CD4-positive, alpha-beta T cell (primary cell): ENCODE data around the gene STMND1. TPM values are rescaled to one million over a fixed set of nuclear protein-coding genes. Genes with fewer than 3 reads are reported as not detected.

Experiments
- ATAC-seq: fragments of 200-7000 bp; cut with Tn5 transposase; one replicate; pipeline ENCODE4 v1.10.0; 2022; ENCODE audit warnings: mild to moderate bottlenecking; ENCODE audit not compliant: poor library complexity
- CTCF ChIA-PET: fragments of 350-600 bp; sonication (Branson Sonifier 250); formaldehyde crosslinking; loops from one replicate; lab custom pipeline; 2021; ENCODE audit warnings: antibody characterized with exemption, inconsistent platforms; lab: Charles Lee
- POLR2A ChIA-PET: fragments of 350-600 bp; sonication (Branson Sonifier 250); formaldehyde crosslinking; loops from one replicate; lab custom pipeline; 2021; ENCODE audit warnings: antibody characterized with exemption, inconsistent platforms; lab: Charles Lee
- DNase-seq, 14 experiments: peaks; one replicate each; pipeline ENCODE4 v3.0.0-alpha.2; 2013 to 2020; ENCODE audit warnings: mixed read lengths in 2 of 14
- H3K27ac ChIP-seq, 2 donors: one replicate each; pipeline versions ENCODE4 v1.5.1 to v1.7.0; 2013; ENCODE audit warnings: low read length in 2 of 2, low read depth in 1 of 2, mild to moderate bottlenecking in 1 of 2
- H3K27me3 ChIP-seq, 2 experiments: 1 replicate in 1 of 2; 2 replicates in 1 of 2; pipeline versions ENCODE4 v1.6.1 to v1.7.0; 2013; ENCODE audit warnings: low read length in 2 of 2, control low read depth in 1 of 2, mild to moderate bottlenecking in 1 of 2, moderate library complexity in 1 of 2; ENCODE audit not compliant: insufficient read depth in 2 of 2, control insufficient read depth in 1 of 2
- H3K36me3 ChIP-seq: one replicate; pipeline ENCODE4 v1.6.1; 2013; ENCODE audit warnings: low read length, control low read depth; ENCODE audit not compliant: insufficient read depth
- H3K4me1 ChIP-seq: one replicate; pipeline ENCODE4 v1.6.1; 2013; ENCODE audit warnings: low read length, control low read depth; ENCODE audit not compliant: insufficient read depth
- H3K4me3 ChIP-seq: one replicate; pipeline ENCODE4 v1.5.1; 2013; ENCODE audit warnings: mild to moderate bottlenecking, low read length, moderate library complexity
- H3K9me3 ChIP-seq, 2 experiments: 1 replicate in 1 of 2; 2 replicates in 1 of 2; pipeline versions ENCODE4 v1.6.1 to v1.7.0; 2013; ENCODE audit warnings: low read length in 2 of 2, mild to moderate bottlenecking in 2 of 2, control low read depth in 1 of 2, moderate library complexity in 1 of 2; ENCODE audit not compliant: control insufficient read depth in 1 of 2, insufficient read depth in 1 of 2
- H3K27ac Mint-ChIP-seq: one replicate; pipeline ENCODE4 v1.8.0; 2020; ENCODE audit warnings: mixed read lengths
- H3K27me3 Mint-ChIP-seq: one replicate; pipeline ENCODE4 v1.8.0; 2021; ENCODE audit warnings: mixed read lengths
- H3K36me3 Mint-ChIP-seq: one replicate; pipeline ENCODE4 v1.8.0; 2021; ENCODE audit warnings: low read depth, mixed read lengths
- H3K4me1 Mint-ChIP-seq: one replicate; pipeline ENCODE4 v1.8.0; 2021; ENCODE audit warnings: low read depth, mixed read lengths
- H3K4me3 Mint-ChIP-seq: one replicate; pipeline ENCODE4 v1.8.0; 2020; ENCODE audit warnings: mild to moderate bottlenecking, mixed read lengths
- H3K9me3 Mint-ChIP-seq: one replicate; pipeline ENCODE4 v1.8.0; 2020; ENCODE audit warnings: mixed read lengths
- CTCF ChIP-seq: fragments of 200-600 bp; IDR thresholded peaks from one replicate; pipeline ENCODE4 v1.8.0; 2022; ENCODE audit warnings: antibody characterized with exemption, mild to moderate bottlenecking
- intact Hi-C, 2 experiments: fragments of 100-400 bp; cut with DNase I in 1 of 2; cut with micrococcal nuclease in 1 of 2; formaldehyde crosslinking; loops; one replicate each; pipeline versions ENCODE4 v1.15.1 to v1.9.0; 2023 to 2025; cut with DNase I, micrococcal nuclease
- total RNA-seq, 174 experiments: library from RNA in 2 of 174; stranded (reverse) in 2 of 174; gene quantifications; one replicate each; pipeline ENCODE4 v1.2.3 and lab custom pipeline; 2021 to 2026

The STMND1 gene
- total RNA-seq, 2 experiments from 2014 or later = not detected

DNA sequence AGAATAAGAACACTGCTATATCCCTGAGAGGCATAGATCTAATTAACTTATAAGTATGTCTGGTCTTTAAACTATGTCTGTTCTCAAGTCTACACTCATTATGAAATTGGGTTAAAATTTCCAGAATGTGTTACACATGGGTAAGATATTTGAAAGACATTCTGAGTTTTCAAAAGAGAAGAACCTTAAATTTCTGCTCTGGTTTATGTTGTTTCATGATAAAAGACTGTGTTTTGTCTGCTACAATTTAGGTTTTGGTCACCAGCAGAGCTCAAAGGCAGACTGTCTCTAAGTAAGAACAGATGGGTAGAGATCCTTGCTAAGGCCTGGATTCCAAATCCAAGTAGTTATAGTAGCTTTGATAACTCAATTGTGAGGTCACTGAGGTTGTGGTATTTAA is 6.0 kb downstream of the STMND1 start:
- peaks cover 2 to 12% of the 10 kb centered on the region in 2 experiments for H3K27me3 ChIP-seq
- H3K4me1 Mint-ChIP-seq = no peaks in the 10 kb centered on the region
- TF ChIP-seq CTCF = no peak

GRCh38 chr6:17115251-17116116 is 13.6 kb downstream of the STMND1 start:
- Mint-ChIP-seq H3K9me3 (no peaks in the 10 kb centered on the region), H3K27me3 (peaks cover 48% of the 10 kb centered on the region), H3K36me3 (no peaks in the 10 kb centered on the region), H3K4me3 (no peak overlapping the region), H3K4me1 (no peaks in the 10 kb centered on the region), H3K27ac (no peak overlapping the region)
- intact Hi-C loops = no loop called here
- no peak for ATAC-seq
- TF ChIP-seq CTCF = no peak
- no peaks in the 10 kb centered on the region for H3K9me3 ChIP-seq
- H3K4me1 ChIP-seq = no peaks in the 10 kb centered on the region
- H3K27me3 ChIP-seq = peaks cover 2 to 5% of the 10 kb centered on the region in 2 experiments
- no peak overlapping the region for H3K27ac ChIP-seq
- CTCF ChIA-PET = no interaction called here
- H3K4me3 ChIP-seq = no peak overlapping the region
- DNase-seq = no peak
- no peaks in the 10 kb centered on the region for H3K36me3 ChIP-seq
- POLR2A ChIA-PET = no interaction called here

More for the DNA sequence above, 6.0 kb downstream of the STMND1 start:
- H3K9me3 ChIP-seq = no peaks in the 10 kb centered on the region
- DNase-seq (no peak), ATAC-seq (no peak)
- intact Hi-C loops = no loop called here
- Mint-ChIP-seq H3K4me3 (no peak overlapping the region), H3K36me3 (no peaks in the 10 kb centered on the region), H3K9me3 (no peaks in the 10 kb centered on the region), H3K27me3 (peaks cover 56% of the 10 kb centered on the region), H3K27ac (no peak overlapping the region)
- H3K4me1 ChIP-seq = no peaks in the 10 kb centered on the region
- H3K27ac ChIP-seq = no peak overlapping the region
- ChIA-PET CTCF (no interaction called here), POLR2A (no interaction called here)
- H3K36me3 ChIP-seq = no peaks in the 10 kb centered on the region
- H3K4me3 ChIP-seq = no peak overlapping the region

GRCh38 chr6:17116117-17116440 is 14.2 kb downstream of the STMND1 start:
- Mint-ChIP-seq H3K27me3 (peaks cover 43% of the 10 kb centered on the region), H3K27ac (no peak overlapping the region)
- no peak for ATAC-seq

More at GRCh38 chr6:17116117-17116440, 14.2 kb downstream of the STMND1 start:
- Mint-ChIP-seq H3K4me1 (no peaks in the 10 kb centered on the region), H3K4me3 (no peak overlapping the region), H3K36me3 (no peaks in the 10 kb centered on the region), H3K9me3 (no peaks in the 10 kb centered on the region)
- DNase-seq = no peak
- Histone ChIP-seq H3K9me3 (no peaks in the 10 kb centered on the region), H3K36me3 (no peaks in the 10 kb centered on the region), H3K4me1 (no peaks in the 10 kb centered on the region), H3K4me3 (no peak overlapping the region), H3K27me3 (peaks cover 2 to 5% of the 10 kb centered on the region in 2 experiments), H3K27ac (no peak overlapping the region)
- intact Hi-C loops = no loop called here
- POLR2A ChIA-PET = no interaction called here
- CTCF ChIA-PET = no interaction called here
- no peak for TF ChIP-seq CTCF
